Measurements from ENCODE around the gene PROX1.

PROX1 gene

DNA sequence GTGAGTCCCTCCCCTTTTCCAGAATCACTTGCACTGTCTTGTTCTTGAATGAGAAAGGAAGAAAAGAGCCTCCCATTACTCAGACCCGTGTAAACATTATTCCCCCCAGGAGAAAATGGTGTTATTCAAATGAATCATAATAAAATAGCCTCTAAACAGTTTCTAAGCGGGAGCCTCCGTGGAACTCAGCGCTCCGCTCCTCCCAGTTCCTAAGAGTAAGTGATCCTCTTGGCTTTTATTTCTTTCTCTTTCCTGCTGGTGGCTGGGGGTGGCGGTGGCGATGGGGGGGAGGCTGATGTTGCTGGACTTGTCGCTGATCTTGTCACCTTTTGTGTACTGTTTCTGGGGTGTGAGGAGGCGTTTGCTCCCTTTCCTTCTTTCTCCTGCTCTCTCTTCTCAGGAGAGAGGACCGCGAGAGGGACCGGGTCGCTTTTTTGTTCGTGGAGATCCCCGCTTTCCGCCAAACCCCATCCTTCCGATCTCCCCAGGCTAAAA is 781 bp downstream of the PROX1 start:
- peak overlapping the region in 1 of 2 donors; percentile 65 for H3K27ac ChIP-seq
- no peaks in the 10 kb centered on the region for H3K9me3 ChIP-seq
- peaks cover 5 to 43% of the 10 kb centered on the region in 2 donors for H3K27me3 ChIP-seq
- DNase-seq, result no peak
- TF ChIP-seq, protein P1, sequence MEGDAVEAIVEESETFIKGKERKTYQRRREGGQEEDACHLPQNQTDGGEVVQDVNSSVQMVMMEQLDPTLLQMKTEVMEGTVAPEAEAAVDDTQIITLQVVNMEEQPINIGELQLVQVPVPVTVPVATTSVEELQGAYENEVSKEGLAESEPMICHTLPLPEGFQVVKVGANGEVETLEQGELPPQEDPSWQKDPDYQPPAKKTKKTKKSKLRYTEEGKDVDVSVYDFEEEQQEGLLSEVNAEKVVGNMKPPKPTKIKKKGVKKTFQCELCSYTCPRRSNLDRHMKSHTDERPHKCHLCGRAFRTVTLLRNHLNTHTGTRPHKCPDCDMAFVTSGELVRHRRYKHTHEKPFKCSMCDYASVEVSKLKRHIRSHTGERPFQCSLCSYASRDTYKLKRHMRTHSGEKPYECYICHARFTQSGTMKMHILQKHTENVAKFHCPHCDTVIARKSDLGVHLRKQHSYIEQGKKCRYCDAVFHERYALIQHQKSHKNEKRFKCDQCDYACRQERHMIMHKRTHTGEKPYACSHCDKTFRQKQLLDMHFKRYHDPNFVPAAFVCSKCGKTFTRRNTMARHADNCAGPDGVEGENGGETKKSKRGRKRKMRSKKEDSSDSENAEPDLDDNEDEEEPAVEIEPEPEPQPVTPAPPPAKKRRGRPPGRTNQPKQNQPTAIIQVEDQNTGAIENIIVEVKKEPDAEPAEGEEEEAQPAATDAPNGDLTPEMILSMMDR (IDR thresholded peaks at IDR 0.05), result no peak
- H3K4me3 ChIP-seq, result peak overlapping the region; percentile 56 to 77
- peaks cover 0 to 46% (median 31%) of the 10 kb centered on the region in 4 donors for H3K4me1 ChIP-seq
- intact Hi-C loops (cut with DNase I; ENCODE audit: low total_unique reads), result no loop called here
- no peaks in the 10 kb centered on the region for H3K36me3 ChIP-seq

DNA sequence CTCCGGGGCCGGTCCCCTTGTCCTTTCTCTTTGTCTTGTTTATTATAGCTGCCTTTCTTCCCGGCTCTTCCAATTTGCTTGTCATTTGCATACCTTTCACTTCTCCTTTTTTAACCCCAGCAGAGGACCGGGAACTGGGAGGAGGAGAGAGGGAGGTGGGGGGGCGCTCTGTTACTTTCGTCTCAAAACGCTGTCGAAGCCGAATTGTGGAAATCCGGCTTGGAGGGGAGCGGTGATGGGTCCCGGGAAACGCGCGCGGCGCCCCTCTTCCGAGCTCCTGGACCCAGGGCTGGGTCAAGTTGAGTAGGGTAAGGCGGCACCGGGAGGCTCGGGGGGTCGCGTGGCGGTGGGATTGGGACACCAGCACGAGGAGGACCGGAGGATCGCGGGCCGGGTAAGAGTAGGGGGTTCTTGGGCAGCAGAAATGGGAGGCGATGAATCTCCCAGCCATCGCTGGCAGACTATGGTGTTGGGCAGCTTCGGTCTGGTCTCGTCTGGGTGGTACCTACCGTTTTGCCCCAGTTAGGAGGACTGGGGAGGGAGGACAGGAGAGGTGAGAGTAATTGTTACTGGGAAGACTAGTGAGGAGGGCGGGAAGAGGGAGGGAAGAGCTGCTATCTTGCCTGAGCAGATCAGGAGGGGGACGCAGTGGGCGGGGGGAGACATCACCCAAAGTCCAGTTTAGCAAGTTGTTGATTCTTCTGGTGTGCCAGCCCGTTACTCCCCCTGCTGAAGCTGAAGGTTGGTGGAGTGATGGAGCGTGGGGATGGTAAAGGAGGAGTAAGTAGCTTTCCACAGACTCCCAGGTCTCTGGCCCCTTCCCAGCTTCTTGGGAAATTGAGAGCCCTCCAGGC is 1.5 kb downstream of the PROX1 start:
- intact Hi-C loops (cut with DNase I; ENCODE audit: low total_unique reads), result no loop called here
- Histone ChIP-seq H3K27me3 (peaks cover 5 to 38% of the 10 kb centered on the region in 2 donors), H3K4me3 (peak overlapping the region; percentile 56 to 77), H3K27ac (peak overlapping the region in 1 of 2 donors; percentile 65), H3K4me1 (peaks cover 0 to 46% (median 31%) of the 10 kb centered on the region in 4 donors), H3K9me3 (no peaks in the 10 kb centered on the region), H3K36me3 (no peaks in the 10 kb centered on the region)
- TF ChIP-seq, protein P1 (IDR thresholded peaks at IDR 0.05), result no peak
- no peak for DNase-seq

DNA sequence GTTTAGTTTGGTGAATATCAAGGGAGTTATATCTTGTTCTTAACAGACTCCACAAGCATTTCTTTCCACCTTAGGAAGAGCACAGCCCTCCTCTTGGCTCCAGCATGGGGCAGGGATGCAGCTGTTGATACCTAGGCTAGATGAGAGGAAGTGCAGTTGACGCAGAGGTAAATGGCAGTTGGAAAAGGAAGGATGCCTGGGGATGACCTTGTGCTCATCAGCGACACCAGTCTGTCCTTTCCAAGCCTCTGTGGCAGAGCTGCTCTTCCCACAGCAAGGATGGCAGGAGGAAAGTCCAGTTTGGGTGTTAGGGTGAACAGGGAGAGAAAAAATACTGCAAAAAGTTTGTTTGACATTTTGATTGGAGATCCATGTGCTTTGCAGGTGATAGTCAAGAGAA is 6.2 kb downstream of the PROX1 start:
- no peak for DNase-seq
- intact Hi-C loops (cut with DNase I; ENCODE audit: low total_unique reads), result no loop called here
- Histone ChIP-seq H3K4me3 (no peak overlapping the region), H3K27me3 (peaks cover 0 to 16% of the 10 kb centered on the region in 2 donors), H3K36me3 (no peaks in the 10 kb centered on the region), H3K27ac (no peak overlapping the region), H3K4me1 (peaks cover 0 to 12% (median 9%) of the 10 kb centered on the region in 4 donors), H3K9me3 (no peaks in the 10 kb centered on the region)
- TF ChIP-seq, protein P1 (IDR thresholded peaks at IDR 0.05), result no peak

DNA sequence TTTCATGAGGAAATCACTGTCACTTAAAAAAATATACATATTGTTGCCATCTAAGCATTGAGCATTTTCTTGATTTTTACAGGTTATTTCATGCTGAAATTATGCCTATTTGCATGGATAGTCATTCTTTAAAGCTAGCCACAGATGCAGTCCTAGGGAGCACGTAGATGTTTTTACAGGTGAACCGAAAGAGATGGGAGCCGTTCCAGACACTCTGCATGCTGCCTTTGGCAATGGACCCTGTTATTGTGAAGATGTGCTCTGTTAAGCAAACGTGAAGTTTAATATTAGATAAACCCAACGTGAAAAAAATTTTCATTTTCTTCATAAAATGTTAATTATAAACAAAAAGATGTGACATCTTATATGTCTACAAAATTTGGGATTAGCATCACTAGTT is 7.1 kb downstream of the PROX1 start:
- H3K4me3 ChIP-seq, result no peak overlapping the region
- H3K27me3 ChIP-seq, result peaks cover 0 to 8% of the 10 kb centered on the region in 2 donors
- intact Hi-C loops (cut with DNase I; ENCODE audit: low total_unique reads), result no loop called here
- DNase-seq, result no peak
- TF ChIP-seq, protein P1 (IDR thresholded peaks at IDR 0.05), result no peak
- H3K27ac ChIP-seq, result no peak overlapping the region
- no peaks in the 10 kb centered on the region for H3K36me3 ChIP-seq
- H3K4me1 ChIP-seq, result peaks cover 0 to 3% (median 0%) of the 10 kb centered on the region in 4 donors
- H3K9me3 ChIP-seq, result no peaks in the 10 kb centered on the region

DNA sequence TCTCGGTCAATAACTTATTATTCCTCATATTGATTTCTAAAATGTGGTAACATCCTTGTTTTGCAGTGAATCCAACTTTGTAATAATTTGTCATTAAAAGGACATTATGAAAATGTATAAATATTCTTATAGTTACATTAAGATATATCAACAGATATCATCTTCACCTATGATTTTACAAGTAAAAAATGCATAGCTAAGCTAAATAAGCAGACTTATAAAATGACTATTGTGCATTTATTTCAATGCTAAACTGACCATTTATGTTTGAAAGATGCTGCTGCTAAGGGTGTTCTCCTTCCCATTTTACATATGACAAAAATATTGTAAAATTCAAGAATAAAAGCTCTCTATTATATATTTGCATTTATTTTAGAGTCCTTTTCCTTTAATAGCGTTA is 7.8 kb downstream of the PROX1 start:
- DNase-seq, result no peak
- TF ChIP-seq, protein P1 (IDR thresholded peaks at IDR 0.05), result no peak

More for the DNA sequence above, 7.8 kb downstream of the PROX1 start:
- Histone ChIP-seq H3K27me3 (peaks cover 0 to 8% of the 10 kb centered on the region in 2 donors), H3K27ac (no peak overlapping the region), H3K9me3 (no peaks in the 10 kb centered on the region), H3K4me3 (no peak overlapping the region), H3K4me1 (no peaks in the 10 kb centered on the region), H3K36me3 (no peaks in the 10 kb centered on the region)
- intact Hi-C loops (cut with DNase I; ENCODE audit: low total_unique reads), result no loop called here
